Right lung (tissue), 5 donors: ENCODE results near the gene SYS1. TPM values are rescaled to one million over a fixed set of nuclear protein-coding genes. Genes with fewer than 3 reads are reported as not detected.
A peak's percentile ranks its signal among the peaks of the same experiment; 100 is the strongest.

Experiments
- DNase-seq, 2 donors: peaks; one replicate each; pipeline ENCODE4 v3.0.0-alpha.2; 2013
- polyA plus RNA-seq, 5 donors: library from polyadenylated mRNA; unstranded; fragments of 120-200 nt; gene quantifications; one replicate each; pipeline versions ENCODE4 v1.2.1 to v1.2.3, GENCODE V29; 2013; ENCODE audit warnings: inconsistent platforms in 1 of 5, low replicate concordance in 1 of 5; ENCODE audit not compliant: insufficient read length in 5 of 5, insufficient read depth in 1 of 5

The SYS1 gene
- polyA plus RNA-seq, 5 donors: 21.7 to 26.7 (median 22.9) TPM

DNA sequence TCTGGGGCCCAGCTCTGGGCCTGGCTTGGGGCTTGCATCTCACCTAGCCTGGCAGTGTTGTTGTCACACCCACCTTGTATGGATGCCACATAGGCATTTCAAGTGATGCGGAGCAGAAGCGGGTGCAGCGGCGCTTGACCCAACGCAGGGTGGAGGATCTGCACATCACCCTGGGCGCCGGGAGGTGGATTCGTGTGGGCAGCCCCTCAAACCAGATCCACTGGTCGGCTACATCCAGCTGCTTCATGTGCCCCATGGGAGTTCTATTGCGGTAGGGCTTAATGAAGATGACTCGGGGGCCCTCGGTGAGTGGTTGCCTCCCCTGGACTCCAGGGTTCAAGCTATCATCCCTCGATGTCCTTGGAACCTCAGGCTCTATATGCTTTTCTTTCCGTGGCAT, 12.0 kb downstream of the SYS1 start:
- DNase-seq: no peak

GRCh38 chr20:45377269-45377668, 14.3 kb downstream of the SYS1 start:
- peak in 1 of 2 donors; percentile 23 for DNase-seq

- no peak for DNase-seq
Measured at GRCh38 chr20:45378191-45378590, 15.2 kb downstream of the SYS1 start, which contains the start of gene TP53TG5. TP53TG5 (minus strand) TSS chr20:45378325; CDS start chr20:45378236, 89 bp downstream.

DNA sequence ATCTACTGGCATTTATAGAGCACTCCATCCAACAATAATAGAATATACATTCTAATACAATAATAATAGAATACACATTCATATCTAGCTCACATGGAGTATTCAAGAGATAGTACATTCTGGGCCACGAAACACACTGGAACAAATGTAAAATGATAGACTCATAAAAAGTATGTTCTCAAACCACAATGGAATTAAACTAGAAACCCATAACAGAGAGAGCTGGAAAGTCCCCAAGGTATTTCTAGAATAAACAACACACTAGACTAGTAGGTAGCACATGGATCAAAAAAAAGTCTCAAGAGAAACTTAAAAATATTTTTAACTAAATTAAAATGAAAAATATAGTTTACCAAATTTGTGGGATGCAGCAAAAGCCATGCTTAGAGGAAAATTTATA, 24.3 kb downstream of the SYS1 start:
- no peak for DNase-seq

- no peak for DNase-seq
Measured at GRCh38 chr20:45390931-45391330, 28.0 kb downstream of the SYS1 start.

- no peak for DNase-seq
Measured at GRCh38 chr20:45391559-45391958, 28.6 kb downstream of the SYS1 start.

DNA sequence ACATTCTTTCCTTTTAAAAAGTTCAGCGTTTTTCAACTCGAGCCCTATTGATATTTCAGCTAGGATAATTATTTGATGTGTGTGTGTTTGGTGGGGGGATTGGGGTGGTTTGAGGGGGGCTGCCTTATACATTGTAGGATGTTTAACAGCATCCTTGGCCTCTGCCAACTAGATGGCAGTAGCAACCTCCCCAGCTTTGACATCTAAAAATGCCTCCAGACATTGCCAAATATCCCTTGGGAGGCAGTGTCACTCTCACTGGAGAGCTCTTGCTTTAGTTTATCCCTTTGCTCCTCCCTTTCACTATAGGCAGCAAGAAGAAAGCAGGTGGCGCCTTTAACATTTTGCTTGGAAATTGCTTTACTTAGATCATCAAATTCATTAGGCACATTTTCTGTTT, 29.8 kb downstream of the SYS1 start:
- no peak for DNase-seq

DNA sequence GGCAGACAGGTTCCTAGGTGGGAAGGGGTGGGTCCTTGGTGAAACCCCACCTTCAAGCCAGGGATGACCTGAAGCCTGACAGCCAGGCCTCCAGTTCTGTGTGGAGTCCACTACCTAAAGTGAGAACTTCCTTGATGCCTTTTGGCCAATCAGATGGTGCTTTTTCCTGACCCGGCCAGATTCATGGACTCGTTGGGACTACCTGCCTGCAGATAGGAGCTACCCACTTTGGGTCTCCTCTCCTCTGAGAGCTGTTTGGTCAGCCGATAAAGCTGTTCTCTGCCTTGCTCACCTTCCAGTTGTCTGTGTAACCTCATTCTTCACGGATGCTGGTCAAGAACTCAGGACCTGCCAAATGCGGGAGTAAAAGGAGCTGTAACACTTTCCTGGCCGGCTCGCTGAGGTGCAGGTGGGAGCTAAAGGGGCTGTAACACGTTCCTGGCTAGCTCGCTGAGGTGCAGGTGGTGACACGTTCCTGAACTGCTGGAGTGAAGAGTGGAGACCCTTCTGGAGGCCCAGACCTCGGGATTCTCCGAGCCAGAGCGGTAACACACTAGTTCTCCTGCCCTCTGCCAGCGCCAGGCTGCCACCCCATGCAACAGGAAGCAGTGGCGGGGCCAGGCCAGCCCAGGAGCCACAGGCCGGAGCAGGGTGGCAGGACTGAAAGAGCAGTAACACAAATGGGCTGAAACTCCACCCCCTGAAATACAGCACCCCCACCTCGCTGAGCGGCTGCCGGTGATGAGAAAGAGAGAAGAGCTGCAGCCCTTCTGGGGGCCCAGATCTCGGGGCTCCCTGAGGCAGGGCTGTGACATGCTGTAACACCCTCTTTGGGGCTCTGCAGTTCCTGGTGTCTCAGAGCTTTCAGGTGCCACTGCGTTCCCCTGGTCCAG, 31.5 kb downstream of the SYS1 start:
- no peak for DNase-seq

DNA sequence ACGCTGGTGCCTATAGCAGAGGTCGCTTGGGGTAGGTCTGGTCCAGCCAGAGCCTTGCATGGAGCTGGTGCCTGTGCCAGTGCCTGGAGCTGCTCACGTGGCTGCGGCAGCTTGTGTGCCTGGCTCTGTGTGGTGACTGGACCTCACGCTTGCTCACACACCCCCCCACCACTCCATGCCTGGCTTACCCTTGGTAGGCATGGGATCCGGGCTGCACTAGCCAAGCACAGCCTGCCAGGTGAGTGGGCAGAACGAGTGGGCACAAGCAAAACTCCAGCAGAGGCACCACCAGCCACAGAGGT, 32.1 kb downstream of the SYS1 start:
- DNase-seq: no peak

GRCh38 chr20:45399018-45399417, 36.1 kb downstream of the SYS1 start:
- DNase-seq: no peak

DNA sequence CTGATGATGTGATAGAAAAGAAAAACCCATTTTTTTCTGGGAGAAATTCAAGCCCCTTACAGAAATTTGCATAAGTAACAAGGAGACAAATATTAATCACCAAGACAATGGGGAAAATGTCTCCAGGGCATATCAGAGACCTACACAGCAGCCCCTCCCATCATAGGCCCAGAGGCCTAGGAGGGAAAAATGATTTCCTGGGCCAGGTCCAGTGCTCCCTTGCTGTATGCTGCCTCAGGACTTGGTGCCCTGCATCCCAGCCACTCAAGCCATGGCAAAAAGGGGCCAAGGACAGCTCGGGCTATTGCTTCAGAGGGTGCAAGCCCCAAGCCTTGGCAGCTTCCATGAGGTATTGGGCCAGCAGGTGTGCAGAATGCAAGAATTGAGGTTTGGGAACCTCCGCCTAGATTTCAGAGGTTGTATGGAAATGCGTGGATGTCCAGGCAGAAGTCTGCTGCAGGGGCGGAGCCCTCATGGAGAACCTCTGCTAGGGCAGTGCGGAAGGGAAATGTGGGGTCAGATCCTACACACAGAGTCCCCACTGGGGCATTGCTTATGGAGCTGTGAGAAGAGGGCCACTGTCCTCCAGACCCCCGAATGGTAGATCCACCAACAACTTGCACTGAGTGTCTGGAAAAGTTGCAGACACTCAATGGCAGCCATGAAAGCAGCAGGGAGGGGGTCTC, 37.5 kb downstream of the SYS1 start:
- DNase-seq: no peak

GRCh38 chr20:45402946-45403345, 40.0 kb downstream of the SYS1 start:
- no peak for DNase-seq

GRCh38 chr20:45404438-45404837, 41.5 kb downstream of the SYS1 start:
- no peak for DNase-seq

DNA sequence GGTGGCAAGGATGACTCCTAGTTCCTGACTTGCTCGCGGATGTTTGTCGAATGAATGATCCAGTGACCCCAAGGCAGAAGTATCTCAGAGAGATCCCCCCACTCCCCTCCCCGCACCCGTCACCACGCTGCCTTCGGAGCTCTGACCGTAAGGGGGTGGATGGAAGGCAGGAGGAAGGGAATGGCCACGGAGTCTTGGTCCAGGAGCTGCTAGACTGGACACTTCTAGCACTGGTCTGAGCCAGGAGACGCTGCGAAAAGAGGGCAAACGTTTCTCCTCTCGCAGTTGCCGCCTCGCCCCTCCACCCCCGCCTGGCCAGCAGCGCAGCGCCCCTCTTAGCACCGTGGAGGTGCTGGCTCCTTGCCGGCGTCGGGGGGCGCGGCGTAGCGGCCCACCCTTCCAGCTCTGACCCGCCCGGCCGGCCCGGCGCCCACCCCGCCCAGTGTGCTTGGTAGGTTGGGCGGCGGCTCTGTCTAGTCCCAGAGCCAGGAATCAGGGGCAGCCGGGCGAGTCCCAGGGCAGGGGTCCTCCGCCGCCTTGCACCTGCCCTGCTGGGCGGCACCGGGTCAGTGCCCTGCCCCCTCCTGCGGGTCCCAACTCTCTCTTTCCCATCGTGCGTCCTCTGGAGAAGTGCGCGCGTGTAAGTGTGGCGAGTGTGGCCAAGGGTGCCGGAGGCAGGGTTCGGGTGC, 42.8 kb downstream of the SYS1 start:
- no peak for DNase-seq

- DNase-seq: peak in 1 of 2 donors; percentile 25
Measured at GRCh38 chr20:45406260-45407066, 43.5 kb downstream of the SYS1 start.

- DNase-seq: no peak
Measured at GRCh38 chr20:45407067-45407745, 44.2 kb downstream of the SYS1 start.

DNA sequence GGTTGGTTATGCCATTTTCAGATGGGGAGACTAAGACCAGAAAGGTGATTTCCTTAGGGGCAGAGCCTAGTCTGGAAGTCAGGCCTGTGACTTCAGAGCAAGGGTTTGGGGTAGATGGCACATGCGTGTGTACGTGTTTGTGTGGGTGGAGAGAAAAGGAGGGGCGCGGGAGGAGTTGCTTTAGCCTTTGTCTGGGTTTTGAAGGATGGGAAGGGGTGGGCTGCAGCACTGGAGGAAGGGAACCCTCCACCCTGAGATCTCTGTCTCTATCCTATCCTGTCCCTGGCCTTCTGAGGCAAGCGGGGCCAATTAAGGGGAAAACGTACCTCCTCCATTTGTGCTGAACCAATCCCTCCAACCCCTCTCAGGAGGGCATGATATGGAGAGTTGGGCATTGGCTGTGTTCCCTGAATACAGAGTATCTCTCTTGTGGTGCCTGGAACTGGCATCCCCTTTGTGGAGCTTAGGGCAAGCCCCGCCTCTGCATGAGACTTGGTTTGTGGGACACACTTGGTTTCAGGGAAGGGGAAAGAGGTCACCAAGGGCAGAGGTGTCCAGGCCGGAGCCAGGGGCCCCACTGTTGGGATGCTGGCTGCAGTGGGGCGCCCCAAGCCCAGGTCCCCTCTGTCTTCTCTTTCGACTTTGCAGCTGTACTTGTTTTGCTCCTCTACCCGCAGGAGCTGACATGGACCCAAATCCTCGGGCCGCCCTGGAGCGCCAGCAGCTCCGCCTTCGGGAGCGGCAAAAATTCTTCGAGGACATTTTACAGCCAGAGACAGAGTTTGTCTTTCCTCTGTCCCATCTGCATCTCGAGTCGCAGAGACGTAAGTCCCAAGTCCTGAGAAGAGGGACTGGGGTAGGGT, 45.1 kb downstream of the SYS1 start, which contains the start of gene DBNDD2:
Gene DBNDD2, plus strand, starts transcription at position 507 of the 863 bp plus-strand sequence. Its CDS starts 179 bp downstream, at position 686.
- DNase-seq: no peak

GRCh38 chr20:45408646-45409213, 45.8 kb downstream of the SYS1 start:
- no peak for DNase-seq

GRCh38 chr20:45409521-45410272, 46.7 kb downstream of the SYS1 start:
- no peak for DNase-seq
